WTC11 (cell line): ENCODE data around the gene SMARCA2. TPM values are rescaled to one million over a fixed set of nuclear protein-coding genes. Genes with fewer than 3 reads are reported as not detected.

ENCODE experiments used
- ATAC-seq: fragments of 200-7000 bp; cut with Tn5 transposase; 2 replicates; pipeline ENCODE4 v1.10.0; 2021; ENCODE audit warnings: mild to moderate bottlenecking, moderate library complexity
- CTCF ChIA-PET: fragments of 300-600 bp; sonication (Branson Sonifier 250); formaldehyde crosslinking; loops from one replicate; lab custom pipeline; 2021; ENCODE audit warnings: antibody characterized with exemption; lab: Charles Lee
- POLR2A ChIA-PET: fragments of 350-600 bp; sonication (Branson Sonifier 250); formaldehyde crosslinking; loops from one replicate; lab custom pipeline; 2021; ENCODE audit warnings: antibody characterized with exemption; lab: Charles Lee
- DNase-seq: peaks from one replicate; pipeline ENCODE4 v3.0.0; 2021; ENCODE audit warnings: low spot score
- H3K27ac Mint-ChIP-seq: 2 replicates; pipeline ENCODE4 v1.8.0; 2021; ENCODE audit warnings: mixed read lengths
- H3K27me3 Mint-ChIP-seq: 2 replicates; pipeline ENCODE4 v1.8.0; 2021; ENCODE audit warnings: low read depth, mild to moderate bottlenecking, moderate library complexity, mixed read lengths
- H3K36me3 Mint-ChIP-seq: 2 replicates; pipeline ENCODE4 v1.8.0; 2021; ENCODE audit warnings: mixed read lengths
- H3K4me1 Mint-ChIP-seq: 2 replicates; pipeline ENCODE4 v1.8.0; 2022; ENCODE audit warnings: mixed read lengths
- H3K4me3 Mint-ChIP-seq: 2 replicates; pipeline ENCODE4 v1.8.0; 2021; ENCODE audit warnings: mild to moderate bottlenecking, moderate library complexity, mixed read lengths
- H3K9me3 Mint-ChIP-seq: 2 replicates; pipeline ENCODE4 v1.8.0; 2021; ENCODE audit warnings: mixed read lengths
- CREM ChIP-seq: sonication (generic); formaldehyde crosslinking; IDR thresholded peaks from 2 replicates; pipeline ENCODE4 v1.8.1; 2022; ENCODE audit warnings: mild to moderate bottlenecking, missing genetic modification reagents, moderate library complexity
- CTCF ChIP-seq: fragments of 200-600 bp; IDR thresholded peaks from 2 replicates; pipeline ENCODE4 v1.8.0; 2022; ENCODE audit warnings: antibody characterized with exemption
- ELF4 ChIP-seq: sonication (generic); formaldehyde crosslinking; IDR thresholded peaks from 2 replicates; pipeline ENCODE4 v1.8.1; 2022; ENCODE audit warnings: low read depth, mild to moderate bottlenecking, moderate library complexity, missing genetic modification reagents
- ETV6 ChIP-seq: sonication (generic); formaldehyde crosslinking; IDR thresholded peaks from 2 replicates; pipeline ENCODE4 v1.8.1; 2022; ENCODE audit warnings: mild to moderate bottlenecking, missing genetic modification reagents
- IRF1 ChIP-seq: sonication (generic); formaldehyde crosslinking; IDR thresholded peaks from 2 replicates; pipeline ENCODE4 v1.8.0; 2023; ENCODE audit warnings: missing genetic modification reagents
- IRF2 ChIP-seq: sonication (generic); formaldehyde crosslinking; IDR thresholded peaks from 2 replicates; pipeline ENCODE4 v1.8.0; 2022; ENCODE audit warnings: low read depth, missing genetic modification reagents, borderline replicate concordance
- MAX ChIP-seq: sonication (generic); formaldehyde crosslinking; IDR thresholded peaks from 2 replicates; pipeline ENCODE4 v1.8.0; 2022; ENCODE audit warnings: mild to moderate bottlenecking, missing genetic modification reagents
- MLX ChIP-seq: sonication (generic); formaldehyde crosslinking; IDR thresholded peaks from 2 replicates; pipeline ENCODE4 v1.8.1; 2023; ENCODE audit warnings: mild to moderate bottlenecking, missing genetic modification reagents, moderate library complexity
- MXD4 ChIP-seq: fragments of 250-450 bp; sonication (Bioruptor Pico); IDR thresholded peaks from 2 replicates; pipeline ENCODE4 v1.8.0; 2021; ENCODE audit warnings: mild to moderate bottlenecking, moderate library complexity, borderline replicate concordance
- NFATC4 ChIP-seq: fragments of 250-450 bp; sonication (Bioruptor Pico); IDR thresholded peaks from 2 replicates; pipeline ENCODE4 v1.9.0; 2021; ENCODE audit warnings: mild to moderate bottlenecking
- NR2C2 ChIP-seq: sonication (generic); formaldehyde crosslinking; IDR thresholded peaks from 2 replicates; pipeline ENCODE4 v1.8.0; 2022; ENCODE audit warnings: mild to moderate bottlenecking, missing genetic modification reagents
- OVOL2 ChIP-seq: fragments of 250-450 bp; sonication (Bioruptor Pico); IDR thresholded peaks from 2 replicates; pipeline ENCODE4 v1.9.0; 2021; ENCODE audit warnings: mild to moderate bottlenecking, borderline replicate concordance
- RELA ChIP-seq: sonication (generic); formaldehyde crosslinking; IDR thresholded peaks from 2 replicates; pipeline ENCODE4 v1.8.1; 2022; ENCODE audit warnings: missing genetic modification reagents, mild to moderate bottlenecking, borderline replicate concordance
- RORB ChIP-seq: fragments of 250-450 bp; sonication (Bioruptor Pico); IDR thresholded peaks from 2 replicates; pipeline ENCODE4 v1.9.0; 2021; ENCODE audit warnings: mild to moderate bottlenecking
- SOX15 ChIP-seq: fragments of 250-450 bp; sonication (Bioruptor Pico); IDR thresholded peaks from 2 replicates; pipeline ENCODE4 v1.9.0; 2021; ENCODE audit warnings: mild to moderate bottlenecking
- ZBTB21 ChIP-seq: sonication (generic); formaldehyde crosslinking; IDR thresholded peaks from 2 replicates; pipeline ENCODE4 v1.8.1; 2023; ENCODE audit warnings: mild to moderate bottlenecking, missing genetic modification reagents, borderline replicate concordance
- ZNF121 ChIP-seq: sonication (generic); formaldehyde crosslinking; IDR thresholded peaks from 2 replicates; pipeline ENCODE4 v1.8.0; 2023; ENCODE audit warnings: missing genetic modification reagents
- ZNF219 ChIP-seq: sonication (generic); formaldehyde crosslinking; IDR thresholded peaks from 2 replicates; pipeline ENCODE4 v1.8.0; 2023; ENCODE audit warnings: missing genetic modification reagents, mild to moderate bottlenecking, borderline replicate concordance
- ZNF232 ChIP-seq: sonication (generic); formaldehyde crosslinking; IDR thresholded peaks from 2 replicates; pipeline ENCODE4 v1.8.0; 2022; ENCODE audit warnings: mild to moderate bottlenecking, missing genetic modification reagents
- total RNA-seq: library from RNA; stranded (reverse); gene quantifications from 3 replicates; pipeline ENCODE4 v1.2.3, GENCODE V29; 2021
- TF ChIP-seq, protein P1 (sequence below): sonication (generic); formaldehyde crosslinking; IDR thresholded peaks from 2 replicates; pipeline ENCODE4 v1.8.1; 2023; ENCODE audit warnings: mild to moderate bottlenecking, moderate library complexity, missing genetic modification reagents
- TF ChIP-seq, protein P2 (sequence below): fragments of 250-450 bp; sonication (Bioruptor Pico); conservative IDR thresholded peaks from 2 replicates; pipeline ENCODE4 v1.9.0; 2021; ENCODE audit warnings: mild to moderate bottlenecking
- TF ChIP-seq, protein P3 (sequence below): fragments of 250-450 bp; sonication (Bioruptor Pico); IDR thresholded peaks from 2 replicates; pipeline ENCODE4 v2.1.2; 2022; ENCODE audit warnings: mild to moderate bottlenecking, moderate library complexity
- TF ChIP-seq, protein P4 (sequence below): sonication (generic); formaldehyde crosslinking; IDR thresholded peaks from 2 replicates; pipeline ENCODE4 v1.8.1; 2022; ENCODE audit warnings: mild to moderate bottlenecking, moderate library complexity, missing genetic modification reagents

The SMARCA2 gene
- total RNA-seq, 1 experiment from 2014 or later, result 20.3 TPM

DNA sequence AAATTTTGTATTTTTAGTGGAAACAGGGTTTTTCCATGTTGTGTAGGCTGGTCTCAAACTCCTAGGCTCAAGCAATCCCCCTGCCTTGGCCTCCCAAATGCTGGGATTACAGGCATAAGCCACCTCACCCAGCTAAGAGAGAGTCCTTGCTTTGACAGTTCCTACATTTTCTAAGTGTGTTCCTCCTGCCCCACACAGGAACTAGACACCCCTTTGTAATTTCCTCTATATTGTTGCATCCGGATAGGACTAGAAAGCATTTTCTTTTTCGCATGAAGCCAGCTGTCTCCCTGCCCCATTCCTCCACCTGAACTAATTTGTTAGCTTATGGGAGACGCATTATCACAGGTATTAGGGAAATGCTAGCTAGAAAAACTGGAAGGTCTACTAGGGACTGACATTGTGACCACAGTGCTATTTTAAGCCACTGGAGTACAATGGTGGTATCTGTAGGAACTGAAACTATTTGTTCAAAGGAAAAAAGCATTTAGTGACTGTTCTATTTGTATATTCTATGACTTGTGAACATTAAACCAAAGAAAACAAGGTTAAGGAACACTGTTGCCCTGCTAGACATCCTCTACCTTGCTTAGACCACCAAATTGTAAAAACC is 214.1 kb downstream of the SMARCA2 start:
- peaks cover 23% of the 10 kb centered on the region for H3K36me3 Mint-ChIP-seq
- 0 out of 2 replicates have a peak, but pooled peaks cover 2% of the 10 kb centered on the region for H3K27me3 Mint-ChIP-seq
- no peak for DNase-seq
- peaks cover 19% of the 10 kb centered on the region for H3K9me3 Mint-ChIP-seq
- ATAC-seq, result no peak
- H3K27ac Mint-ChIP-seq, result no peak overlapping the region; the same call in 1 of the 2 replicates
- peaks cover 29% of the 10 kb centered on the region for H3K4me1 Mint-ChIP-seq
- ChIA-PET POLR2A (no interaction called here), CTCF (interaction anchor here (1.5 kb wide), 1 partner anchor 82 kb away, joined by 3 read pairs; no protein-coding TSS in a partner anchor)
- no peak overlapping the region for H3K4me3 Mint-ChIP-seq
- TF ChIP-seq IRF1 (CRISPR knock-in tag), result no peak
- TF ChIP-seq OVOL2 (CRISPR knock-in tag), result no peak
- no peak for TF ChIP-seq ZNF232 (CRISPR knock-in tag)
- TF ChIP-seq MXD4 (CRISPR knock-in tag), result no peak
- TF ChIP-seq, protein P1, sequence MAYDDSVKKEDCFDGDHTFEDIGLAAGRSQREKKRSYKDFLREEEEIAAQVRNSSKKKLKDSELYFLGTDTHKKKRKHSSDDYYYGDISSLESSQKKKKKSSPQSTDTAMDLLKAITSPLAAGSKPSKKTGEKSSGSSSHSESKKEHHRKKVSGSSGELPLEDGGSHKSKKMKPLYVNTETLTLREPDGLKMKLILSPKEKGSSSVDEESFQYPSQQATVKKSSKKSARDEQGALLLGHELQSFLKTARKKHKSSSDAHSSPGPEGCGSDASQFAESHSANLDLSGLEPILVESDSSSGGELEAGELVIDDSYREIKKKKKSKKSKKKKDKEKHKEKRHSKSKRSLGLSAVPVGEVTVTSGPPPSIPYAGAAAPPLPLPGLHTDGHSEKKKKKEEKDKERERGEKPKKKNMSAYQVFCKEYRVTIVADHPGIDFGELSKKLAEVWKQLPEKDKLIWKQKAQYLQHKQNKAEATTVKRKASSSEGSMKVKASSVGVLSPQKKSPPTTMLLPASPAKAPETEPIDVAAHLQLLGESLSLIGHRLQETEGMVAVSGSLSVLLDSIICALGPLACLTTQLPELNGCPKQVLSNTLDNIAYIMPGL (CRISPR knock-in tag), result no peak
- TF ChIP-seq NR2C2 (CRISPR knock-in tag), result no peak
- TF ChIP-seq, protein P2, sequence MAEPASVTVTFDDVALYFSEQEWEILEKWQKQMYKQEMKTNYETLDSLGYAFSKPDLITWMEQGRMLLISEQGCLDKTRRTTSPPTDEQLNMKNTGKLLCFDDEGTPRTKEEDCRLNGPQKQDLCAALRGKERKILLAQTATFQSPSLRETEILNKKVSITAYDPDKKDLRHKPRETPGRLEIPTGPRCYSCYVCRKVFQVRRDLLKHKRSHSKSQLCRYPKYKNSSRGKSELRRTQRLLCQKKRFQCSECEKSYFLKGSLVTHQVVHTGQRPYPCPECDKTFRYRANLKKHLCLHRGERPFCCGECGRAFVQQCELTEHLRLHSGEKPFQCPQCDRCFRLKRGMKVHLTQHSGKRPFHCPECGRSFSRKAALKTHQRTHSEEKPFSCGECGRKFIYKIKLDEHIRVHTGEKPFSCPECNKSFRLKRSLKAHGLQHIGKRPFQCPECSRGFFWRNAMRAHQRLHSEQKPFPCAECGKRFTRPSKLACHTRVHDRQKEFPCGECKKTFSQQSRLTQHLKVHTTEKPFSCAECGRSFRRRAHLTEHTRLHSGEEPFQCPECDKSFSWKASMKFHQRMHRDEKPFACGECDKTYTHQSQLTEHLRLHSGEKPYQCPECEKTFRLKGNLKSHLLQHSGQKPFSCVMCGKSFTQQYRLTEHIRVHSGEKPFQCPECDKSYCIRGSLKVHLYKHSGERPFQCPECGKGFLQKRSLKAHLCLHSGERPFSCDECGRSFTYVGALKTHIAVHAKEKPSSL, result no peak

DNA sequence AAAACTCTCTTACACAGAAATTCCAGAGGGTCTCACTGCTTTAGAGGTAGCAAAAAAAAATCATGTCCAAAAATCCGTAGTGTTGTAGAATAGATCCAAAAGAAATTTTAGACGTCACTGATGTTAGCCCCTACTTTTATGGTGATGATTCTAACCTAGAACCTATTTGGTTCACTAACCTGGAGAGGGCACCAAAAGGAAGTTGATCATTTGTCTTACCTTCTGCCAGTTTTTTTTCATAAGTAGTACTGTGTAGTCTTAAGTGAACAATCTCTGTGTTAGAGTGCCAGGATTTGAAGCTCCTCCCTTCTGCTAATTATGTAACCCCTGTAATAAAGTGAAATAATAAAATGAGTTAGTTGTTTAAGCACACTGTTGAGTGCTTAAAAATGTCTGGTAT is 215.2 kb downstream of the SMARCA2 start:
- TF ChIP-seq ZNF219 (CRISPR knock-in tag) (no peak), RELA (no peak), SOX15 (CRISPR knock-in tag) (no peak), ZNF232 (CRISPR knock-in tag) (no peak), IRF2 (no peak)
- TF ChIP-seq, protein P3, sequence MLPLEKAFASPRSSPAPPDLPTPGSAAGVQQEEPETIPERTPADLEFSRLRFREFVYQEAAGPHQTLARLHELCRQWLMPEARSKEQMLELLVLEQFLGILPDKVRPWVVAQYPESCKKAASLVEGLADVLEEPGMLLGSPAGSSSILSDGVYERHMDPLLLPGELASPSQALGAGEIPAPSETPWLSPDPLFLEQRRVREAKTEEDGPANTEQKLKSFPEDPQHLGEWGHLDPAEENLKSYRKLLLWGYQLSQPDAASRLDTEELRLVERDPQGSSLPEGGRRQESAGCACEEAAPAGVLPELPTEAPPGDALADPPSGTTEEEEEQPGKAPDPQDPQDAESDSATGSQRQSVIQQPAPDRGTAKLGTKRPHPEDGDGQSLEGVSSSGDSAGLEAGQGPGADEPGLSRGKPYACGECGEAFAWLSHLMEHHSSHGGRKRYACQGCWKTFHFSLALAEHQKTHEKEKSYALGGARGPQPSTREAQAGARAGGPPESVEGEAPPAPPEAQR (CRISPR knock-in tag), result no peak
- ChIA-PET CTCF (interaction anchor here (1.8 kb wide), 1 partner anchor 11 kb away, joined by 7 read pairs; no protein-coding TSS in a partner anchor), POLR2A (no interaction called here)
- Mint-ChIP-seq H3K27ac (no peak overlapping the region), H3K9me3 (peaks cover 12% of the 10 kb centered on the region), H3K27me3 (0 out of 2 replicates have a peak, but pooled peaks cover 2% of the 10 kb centered on the region), H3K4me3 (no peak overlapping the region), H3K36me3 (peaks cover 15% of the 10 kb centered on the region), H3K4me1 (peaks cover 35% of the 10 kb centered on the region)
- DNase-seq (no peak), ATAC-seq (no peak)

DNA sequence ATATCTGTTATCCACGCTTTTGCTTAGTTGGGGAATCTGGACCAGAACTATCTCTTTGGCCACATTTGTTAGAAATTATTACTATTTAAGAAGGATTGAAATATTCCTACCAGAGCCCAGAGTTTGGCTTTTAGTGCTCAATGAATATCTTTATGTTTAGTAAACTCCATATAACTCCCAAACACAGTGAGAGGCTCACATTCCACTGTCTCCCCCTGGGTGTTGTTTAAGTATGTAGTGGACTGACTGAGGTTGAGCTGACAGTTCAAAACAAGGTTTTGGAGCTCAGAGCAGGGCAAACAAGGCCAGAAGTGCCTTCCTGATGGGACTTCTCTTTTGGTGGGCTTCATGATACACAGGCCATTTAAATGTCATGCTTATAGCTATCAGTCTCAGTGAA is 216.0 kb downstream of the SMARCA2 start:
- no peak overlapping the region for H3K27ac Mint-ChIP-seq
- TF ChIP-seq, protein P4, sequence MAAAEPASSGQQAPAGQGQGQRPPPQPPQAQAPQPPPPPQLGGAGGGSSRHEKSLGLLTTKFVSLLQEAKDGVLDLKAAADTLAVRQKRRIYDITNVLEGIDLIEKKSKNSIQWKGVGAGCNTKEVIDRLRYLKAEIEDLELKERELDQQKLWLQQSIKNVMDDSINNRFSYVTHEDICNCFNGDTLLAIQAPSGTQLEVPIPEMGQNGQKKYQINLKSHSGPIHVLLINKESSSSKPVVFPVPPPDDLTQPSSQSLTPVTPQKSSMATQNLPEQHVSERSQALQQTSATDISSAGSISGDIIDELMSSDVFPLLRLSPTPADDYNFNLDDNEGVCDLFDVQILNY, result no peak
- TF ChIP-seq RORB (CRISPR knock-in tag), result no peak
- TF ChIP-seq ZBTB21, result no peak
- TF ChIP-seq MLX (CRISPR knock-in tag), result no peak
- no peak for TF ChIP-seq MAX
- no peak for TF ChIP-seq CREM
- TF ChIP-seq NFATC4 (CRISPR knock-in tag), result no peak
- TF ChIP-seq ETV6 (CRISPR knock-in tag), result no peak
- TF ChIP-seq CTCF, result no peak
- TF ChIP-seq ZNF121, result no peak
- no peak for TF ChIP-seq ELF4

More for the DNA sequence above, 216.0 kb downstream of the SMARCA2 start:
- CTCF ChIA-PET, result interaction anchor here (1.8 kb wide), 1 partner anchor 10 kb away, joined by 7 read pairs; no protein-coding TSS in a partner anchor
- POLR2A ChIA-PET, result no interaction called here
- no peak for ATAC-seq
- H3K4me3 Mint-ChIP-seq, result no peak overlapping the region
- H3K27me3 Mint-ChIP-seq, result 0 out of 2 replicates have a peak, but pooled peaks cover 2% of the 10 kb centered on the region
- H3K4me1 Mint-ChIP-seq, result peaks cover 35% of the 10 kb centered on the region
- peaks cover 15% of the 10 kb centered on the region for H3K36me3 Mint-ChIP-seq
- no peak for DNase-seq
- H3K9me3 Mint-ChIP-seq, result peaks cover 12% of the 10 kb centered on the region
